Left hindlimb (tissue), 1 donor: Measurements from ENCODE around the gene TOMM40L.
"Not testable (repeated sequence)": the region's sequence is repeated elsewhere in the genome, so short reads cannot be mapped to it uniquely, and the experiment has no call there.

Experiments
- DNase-seq: peaks from one replicate; pipeline ENCODE4 v3.0.0-alpha.2; 2018

TOMM40L gene

DNA sequence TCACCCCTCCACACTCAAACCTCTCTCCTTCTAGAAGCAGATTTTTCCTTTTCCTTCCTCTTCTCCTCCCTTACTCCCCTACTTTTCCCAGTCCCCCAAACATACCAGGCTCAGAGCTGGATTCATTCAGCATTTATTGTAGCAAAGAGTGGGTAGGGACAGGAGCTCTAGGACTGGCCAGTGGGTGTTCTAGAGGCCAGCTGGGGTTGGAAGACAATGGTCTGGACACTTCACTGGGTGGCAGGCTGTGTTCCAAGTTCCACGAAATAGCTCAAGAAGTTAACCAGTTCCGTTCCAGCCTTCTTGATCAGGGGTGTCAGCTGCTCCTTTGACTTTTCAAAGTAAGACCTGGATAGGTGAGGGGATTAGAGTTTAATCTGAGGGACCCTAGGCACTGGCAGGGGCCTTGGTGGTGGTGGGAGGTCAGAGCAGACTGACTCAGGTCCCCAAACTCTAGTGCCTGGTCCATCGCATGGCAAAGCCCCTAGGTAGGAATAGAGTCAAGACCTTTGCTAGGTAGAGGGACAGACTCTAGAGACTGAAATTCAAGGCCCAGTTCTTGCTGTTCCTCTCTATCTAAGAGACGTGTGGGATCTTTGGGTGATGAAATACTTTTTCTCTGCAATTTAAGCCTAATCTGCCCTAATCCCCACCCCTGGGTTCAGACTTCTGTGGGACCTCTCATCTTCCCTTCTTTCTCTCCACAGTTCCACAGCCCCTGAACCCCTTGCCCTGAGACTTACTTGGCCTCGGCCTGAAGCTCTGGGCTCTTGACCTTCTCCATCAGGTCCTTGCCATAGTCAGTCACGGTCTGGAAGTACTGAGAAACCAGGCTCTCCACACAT lies 3.5 kb upstream of the TOMM40L start:
- no peak for DNase-seq

DNA sequence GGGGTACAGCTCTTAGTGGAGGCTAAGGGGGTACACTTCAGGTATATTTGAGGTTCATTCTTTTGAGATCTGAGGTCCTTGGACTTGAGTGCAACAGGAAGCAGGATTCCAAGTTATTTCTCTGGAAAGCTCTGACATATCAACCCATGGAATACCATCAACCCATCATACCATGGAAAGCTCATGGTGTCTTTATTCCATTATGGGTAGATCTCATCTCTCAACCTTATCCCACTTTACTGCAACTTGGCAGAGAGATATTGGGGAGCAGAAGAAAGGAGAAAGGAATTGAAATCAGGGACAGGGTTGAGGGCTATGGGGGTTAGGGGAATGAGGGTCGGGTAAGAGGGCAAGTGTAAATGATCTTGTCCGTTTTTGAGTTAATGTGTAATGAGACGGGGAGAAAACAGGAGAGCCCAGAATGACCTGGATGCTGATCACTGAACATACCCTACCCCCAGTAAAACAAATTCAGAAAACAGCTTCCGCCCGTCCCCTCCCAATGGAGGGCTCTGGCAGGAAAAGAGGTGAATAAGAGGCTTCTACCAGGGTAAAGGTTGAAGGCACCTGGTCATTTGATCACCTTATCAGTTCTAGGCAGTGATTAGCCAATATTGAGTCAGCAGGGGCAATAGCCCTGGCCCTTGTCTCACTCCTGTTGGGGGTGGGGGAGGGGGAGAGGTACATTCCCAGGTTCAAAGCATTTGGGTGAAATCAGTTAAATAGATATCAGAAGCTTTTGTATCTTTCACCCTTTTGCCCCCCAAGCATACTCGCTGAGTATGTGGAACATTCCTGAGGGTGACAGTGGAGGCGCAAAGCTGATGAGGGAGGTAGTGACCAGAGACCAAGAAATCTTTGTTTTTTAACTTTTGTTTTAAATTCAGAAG lies 1.8 kb upstream of the TOMM40L start:
- no peak for DNase-seq

DNA sequence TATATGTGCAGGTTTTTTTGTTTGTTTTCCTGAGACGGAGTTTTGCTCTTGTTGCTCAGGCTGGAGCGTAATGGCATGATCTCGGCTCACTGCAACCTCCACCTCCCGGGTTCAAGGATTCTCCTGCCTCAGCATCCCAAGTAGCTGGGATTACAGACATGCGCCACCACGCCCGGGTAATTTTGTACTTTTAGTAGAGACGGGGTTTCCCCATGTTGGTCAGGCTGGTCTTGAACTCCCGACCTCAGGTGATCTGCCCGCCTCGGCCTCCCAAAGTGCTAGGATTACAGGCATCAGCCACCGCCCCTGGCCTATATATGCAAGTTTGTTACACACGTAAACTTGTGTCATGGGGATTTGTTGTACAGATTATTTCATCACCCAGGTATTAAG lies 1.2 kb upstream of the TOMM40L start:
- not testable (repeated sequence) for DNase-seq

DNA sequence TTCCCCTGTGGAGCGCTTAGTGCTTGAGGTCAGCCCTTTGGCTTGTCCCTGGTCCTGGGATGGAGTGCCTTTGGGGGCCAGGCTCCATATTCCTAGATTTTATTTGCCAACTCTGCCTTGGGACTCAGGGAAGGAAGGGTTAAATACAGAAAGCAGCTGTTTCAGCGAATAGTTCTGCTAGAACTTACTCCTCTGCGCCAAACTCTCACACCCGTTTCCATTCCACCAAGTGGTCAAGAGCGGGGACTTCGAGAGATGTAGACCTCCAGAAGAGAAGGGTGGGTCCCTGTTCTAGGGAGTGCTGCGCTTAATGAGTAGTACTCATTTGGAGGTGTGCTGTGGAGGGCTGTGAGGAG lies 704 bp upstream of the TOMM40L start:
- DNase-seq: no peak

DNA sequence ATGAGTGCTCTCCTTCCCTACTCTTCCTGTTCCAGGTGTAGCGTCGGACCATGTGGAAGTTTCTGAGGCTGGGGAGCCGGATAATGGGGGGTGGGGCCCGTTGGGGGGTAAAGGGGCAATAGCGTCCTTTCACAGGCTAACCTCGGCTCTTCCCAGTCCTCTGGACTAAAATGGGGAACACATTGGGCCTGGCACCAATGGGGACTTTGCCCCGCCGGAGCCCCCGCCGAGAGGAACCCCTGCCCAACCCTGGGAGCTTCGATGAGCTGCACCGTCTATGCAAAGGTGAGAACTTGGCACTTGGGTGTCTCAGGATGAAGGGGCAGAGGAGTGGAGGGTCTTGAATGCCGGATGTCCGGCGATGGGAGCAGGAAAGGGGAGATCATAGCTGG lies 456 bp downstream of the TOMM40L start:
- no peak for DNase-seq

DNA sequence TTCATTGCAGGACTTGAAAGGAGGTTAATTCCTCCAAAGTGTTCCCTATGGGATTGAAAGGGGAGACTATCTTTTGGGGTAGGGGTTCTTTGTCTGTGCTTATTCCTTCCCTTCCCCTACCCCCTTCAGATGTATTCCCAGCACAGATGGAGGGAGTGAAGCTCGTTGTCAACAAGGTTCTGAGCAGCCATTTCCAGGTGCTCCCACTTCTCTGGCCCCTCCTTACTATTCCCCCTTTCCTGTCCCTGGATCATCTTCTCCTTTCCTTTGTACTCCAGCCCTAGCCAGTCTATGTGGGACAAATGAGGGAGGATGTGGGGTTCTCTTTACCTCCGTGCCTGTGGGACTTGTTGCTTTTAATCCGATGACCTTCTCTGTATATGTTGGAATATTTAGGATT lies 899 bp downstream of the TOMM40L start:
- DNase-seq: no peak

DNA sequence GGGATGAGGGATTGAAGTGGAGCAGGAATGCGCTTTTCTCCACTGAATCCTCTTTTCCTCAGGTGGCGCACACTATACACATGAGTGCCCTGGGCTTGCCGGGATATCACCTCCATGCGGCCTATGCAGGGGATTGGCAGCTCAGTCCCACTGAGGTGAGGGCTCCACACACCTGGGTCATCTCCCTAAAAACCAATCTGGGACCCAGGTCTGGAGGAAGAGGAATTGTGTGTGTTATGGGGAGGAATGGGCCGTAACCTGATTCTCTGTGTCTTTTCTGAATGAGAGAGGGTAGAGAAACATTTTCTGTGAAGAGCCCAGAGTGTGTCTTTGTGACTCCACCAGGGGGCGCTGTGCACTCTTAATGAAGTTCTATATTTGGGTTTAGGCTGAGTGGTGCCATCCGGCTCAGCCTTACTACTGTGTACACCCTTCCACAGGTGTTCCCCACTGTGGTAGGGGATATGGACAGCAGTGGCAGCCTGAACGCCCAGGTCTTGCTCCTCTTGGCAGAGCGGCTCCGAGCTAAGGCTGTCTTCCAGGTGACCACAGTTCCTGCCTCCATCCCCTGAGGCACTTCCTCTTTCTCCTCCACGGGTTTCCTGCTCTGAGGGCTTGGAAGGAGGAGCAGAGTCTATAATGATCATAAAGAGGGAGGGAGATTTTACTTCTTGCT lies 1.5 kb downstream of the TOMM40L start:
- DNase-seq: peak; percentile 77

DNA sequence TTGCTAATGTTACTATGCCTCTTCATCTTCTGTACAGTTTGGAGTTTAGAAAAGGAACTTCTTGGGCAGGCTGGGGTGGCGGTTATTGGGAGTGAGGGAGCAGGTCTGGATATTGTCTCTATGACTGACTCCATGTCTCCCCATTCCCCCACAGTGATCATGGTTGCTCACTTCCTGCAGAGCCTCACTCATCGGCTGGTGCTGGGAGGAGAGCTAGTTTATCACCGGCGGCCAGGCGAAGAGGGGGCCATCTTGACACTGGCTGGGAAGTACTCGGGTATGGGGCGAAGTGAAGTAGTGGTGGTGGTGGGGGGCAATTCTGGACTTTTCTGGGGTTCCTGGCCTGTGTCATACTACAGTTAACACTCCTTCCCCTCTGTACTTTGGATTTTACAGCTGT lies 2.2 kb downstream of the TOMM40L start:
- DNase-seq: no peak

DNA sequence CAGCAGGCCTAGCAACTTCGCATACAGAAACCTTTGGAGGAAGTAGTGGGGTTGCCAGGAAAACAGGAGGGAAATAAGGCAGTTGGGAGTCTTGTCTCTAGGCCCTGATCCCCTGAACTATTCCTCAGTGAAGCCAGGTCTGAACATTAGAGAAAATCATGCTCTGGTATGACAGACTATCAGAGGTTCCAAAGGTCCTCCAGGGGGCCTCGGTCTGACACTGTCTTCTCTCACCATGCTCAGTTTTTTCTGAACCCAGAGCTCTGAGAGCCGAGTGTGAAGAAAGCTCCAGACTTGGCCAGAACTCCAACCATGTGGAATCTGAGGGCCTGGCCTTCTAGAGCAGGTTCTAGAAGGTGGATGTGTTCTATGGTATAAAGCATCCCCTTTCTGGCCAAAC lies 4.0 kb downstream of the TOMM40L start:
- DNase-seq: no peak

DNA sequence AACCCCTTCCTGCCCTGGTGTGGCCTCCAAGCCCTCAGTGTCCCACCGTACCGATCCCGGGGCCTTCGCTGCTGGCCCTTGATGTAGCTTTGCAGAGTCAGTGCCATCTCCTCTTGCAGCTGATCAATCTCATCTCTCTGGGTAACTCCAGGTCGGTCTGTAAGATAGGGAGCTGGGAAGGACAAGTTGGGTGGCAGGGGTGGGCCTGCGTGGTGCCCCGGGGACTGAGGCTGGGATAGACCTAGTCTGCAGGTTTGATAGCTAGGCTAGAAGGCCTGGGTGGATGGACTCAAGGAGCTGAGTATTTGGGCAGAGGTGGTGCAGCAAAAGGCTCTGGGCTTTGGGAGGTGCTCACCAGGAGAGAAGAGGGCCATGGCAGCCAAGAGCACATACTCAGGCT lies 4.9 kb downstream of the TOMM40L start:
- no peak for DNase-seq

DNA sequence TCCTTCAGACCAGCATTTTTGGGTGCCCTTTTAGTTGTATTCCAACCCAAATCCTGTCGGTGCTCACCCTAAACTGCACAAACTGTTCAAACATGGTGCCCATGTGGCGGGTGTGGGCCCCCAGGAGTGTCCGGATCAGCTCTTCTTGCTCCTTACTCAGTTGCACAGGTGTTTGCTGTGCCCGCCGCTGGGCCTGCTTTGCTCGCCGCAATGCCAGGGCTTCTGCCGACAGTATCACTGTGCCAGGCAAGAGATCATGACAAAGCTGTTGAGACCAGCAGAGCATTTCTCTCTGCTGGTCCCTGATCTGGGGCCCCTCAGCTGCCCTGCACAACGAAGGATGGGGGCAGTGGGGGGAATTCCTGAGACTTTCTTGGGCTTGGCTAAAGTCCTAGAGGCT lies 7.2 kb downstream of the TOMM40L start:
- no peak for DNase-seq

DNA sequence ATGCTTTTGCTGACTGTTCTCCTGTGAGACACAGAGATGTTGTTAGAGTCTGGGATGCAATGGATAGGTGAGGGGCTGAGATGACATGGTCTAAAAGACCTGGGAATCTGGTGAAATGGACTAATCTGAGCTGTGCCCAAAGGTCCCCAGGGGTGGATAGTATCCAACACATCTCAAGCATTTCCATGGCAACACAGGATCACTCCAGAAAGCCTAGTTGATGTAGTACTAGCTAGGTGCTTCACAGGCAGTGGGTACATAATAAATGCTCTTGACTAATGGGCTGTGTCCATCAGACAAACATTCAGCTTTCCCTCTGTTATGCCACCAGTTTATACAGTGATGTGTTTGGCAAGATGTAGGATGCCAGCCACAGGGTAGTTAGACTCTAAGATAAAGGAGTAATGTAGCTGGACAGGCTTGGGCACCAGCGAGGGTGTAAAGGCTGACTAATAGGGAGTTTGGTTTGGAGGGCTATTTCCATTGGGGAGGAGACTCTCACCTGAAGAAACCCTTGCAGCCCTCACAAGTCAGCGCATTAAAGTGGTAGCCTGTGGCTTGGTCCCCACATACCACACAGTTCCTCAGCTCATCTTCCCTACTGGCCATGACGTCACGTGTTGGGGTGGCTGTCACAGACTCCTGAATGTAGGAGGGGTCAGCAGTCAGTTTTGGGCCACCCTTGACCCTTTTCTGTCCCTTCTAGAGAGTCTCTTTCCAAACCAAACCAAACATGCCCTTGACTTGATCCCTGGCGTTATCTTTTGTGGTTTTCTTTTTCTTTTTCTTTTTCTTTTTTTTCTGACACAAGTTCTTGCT lies 10.3 kb downstream of the TOMM40L start:
- no peak for DNase-seq

DNA sequence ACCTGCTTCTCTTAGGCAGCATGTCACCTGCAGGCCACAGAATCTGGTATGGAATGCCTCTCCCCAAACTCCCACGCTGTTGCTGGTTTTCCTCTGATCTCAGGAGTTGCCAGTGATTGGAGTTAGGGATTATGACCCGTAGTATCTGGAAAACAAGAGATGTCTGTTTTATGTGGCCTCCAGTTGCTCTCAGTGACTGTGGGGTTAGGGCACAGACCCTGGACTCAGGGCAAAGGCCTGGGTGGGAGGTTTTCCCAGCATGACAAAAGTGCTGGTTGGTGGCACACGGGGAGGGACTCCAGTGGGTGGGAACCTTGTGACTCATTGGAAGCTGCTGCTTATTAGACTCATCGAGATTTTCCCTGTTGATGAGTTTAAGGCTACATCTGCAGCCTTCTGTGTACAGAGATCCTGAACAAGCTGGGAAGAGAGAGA lies 12.2 kb downstream of the TOMM40L start, which contains the start of gene NR1I3:
Gene NR1I3 (minus strand): TSS at position 165 of the 435 bp plus-strand sequence. CDS start 1,638 bp downstream, outside the sequence.
- no peak for DNase-seq

DNA sequence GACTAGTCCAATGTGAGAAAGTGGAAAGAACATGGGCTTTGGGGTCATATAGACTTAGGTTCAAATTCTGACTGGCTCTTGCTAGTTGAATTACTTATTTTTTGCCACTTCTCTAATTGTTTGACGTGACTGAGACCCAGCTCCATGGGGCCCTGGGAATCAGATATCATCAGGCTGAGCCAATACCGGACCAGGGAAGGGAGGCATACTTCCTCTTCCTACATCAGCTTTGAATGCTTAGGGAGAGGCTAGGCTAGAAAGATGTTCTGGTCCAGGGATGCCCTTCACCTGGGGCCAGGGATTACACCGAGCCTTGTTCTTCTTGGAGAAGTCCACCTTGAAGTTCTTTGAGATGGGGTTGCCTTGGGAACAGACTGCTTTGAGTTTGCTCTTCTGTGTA lies 15.8 kb downstream of the TOMM40L start:
- no peak for DNase-seq

DNA sequence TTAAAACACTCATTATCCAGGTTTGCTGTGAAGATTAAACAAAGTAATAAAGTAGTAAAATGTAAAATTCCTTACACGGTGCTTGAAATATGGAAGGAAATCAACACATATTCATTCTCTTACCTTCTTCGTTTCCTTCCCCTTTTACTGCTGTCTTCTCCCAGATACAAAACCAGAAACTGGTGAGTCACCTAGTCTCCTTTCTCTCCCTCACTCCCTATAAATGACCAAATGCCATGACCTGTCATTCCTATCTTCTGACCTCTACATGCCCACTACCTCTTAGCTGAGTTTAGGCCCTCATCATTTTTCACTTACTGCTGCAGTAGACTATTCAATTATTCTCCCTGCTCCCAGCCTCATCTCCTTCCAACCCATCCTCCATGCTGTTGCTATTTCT lies 16.5 kb downstream of the TOMM40L start:
- DNase-seq: no peak

DNA sequence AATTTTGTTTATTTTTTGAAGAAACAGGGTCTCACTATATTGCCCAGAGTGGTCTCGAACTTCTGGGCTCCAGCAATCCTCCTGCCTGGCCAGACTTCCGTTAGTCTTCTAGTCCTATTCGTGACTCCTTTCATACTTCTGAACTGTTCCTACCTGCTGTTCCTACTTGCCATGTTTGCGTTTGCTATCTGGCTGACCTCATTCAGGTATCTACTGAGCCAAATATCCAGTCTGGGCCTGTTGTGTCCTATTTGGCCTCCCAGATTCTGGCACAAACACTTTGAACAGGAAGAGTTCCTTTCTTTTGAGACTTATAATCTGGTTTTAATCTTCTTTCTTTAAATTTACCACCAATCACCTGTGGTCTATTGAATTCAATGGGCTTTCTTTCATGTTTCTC lies 19.0 kb downstream of the TOMM40L start:
- DNase-seq: no peak

DNA sequence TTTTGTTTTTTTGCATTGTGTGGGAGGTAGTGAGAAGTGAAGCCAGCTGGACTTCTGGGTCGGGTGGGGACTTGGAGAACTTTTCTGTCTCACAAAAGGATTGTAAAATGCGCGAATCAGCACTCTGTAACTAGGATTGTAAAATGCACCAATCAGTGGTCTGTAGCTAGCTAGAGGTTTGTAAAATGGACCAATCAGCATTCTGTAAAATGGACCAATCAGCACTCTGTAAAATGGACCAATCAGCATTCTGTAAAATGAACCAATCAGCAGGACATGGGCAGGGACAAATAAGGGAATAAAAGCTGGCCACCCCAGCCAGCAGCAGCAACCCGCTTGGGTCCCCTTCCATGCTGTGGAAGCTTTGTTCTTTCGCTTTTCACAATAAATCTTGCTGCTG lies 24.2 kb downstream of the TOMM40L start:
- not testable (repeated sequence) for DNase-seq

DNA sequence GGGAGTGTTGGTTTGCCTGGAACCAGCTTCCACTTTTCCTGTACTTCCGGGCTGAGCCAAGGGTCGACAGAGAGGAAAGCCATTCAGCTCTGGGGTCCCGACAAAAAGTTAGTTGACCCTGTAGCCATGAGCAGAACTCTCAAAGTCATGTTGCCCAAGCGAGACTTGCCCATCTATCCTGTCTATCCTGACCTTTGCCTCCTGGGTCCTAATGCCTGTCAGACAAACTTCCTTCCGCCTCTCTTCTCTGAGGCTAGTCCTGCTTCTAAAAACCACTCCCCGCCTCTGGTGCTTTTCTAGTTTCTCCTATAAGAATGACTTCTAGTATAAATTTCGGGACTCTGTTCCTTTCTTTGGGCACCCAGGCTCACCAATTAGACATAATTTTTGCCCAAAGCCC lies 25.0 kb downstream of the TOMM40L start:
- no peak for DNase-seq

DNA sequence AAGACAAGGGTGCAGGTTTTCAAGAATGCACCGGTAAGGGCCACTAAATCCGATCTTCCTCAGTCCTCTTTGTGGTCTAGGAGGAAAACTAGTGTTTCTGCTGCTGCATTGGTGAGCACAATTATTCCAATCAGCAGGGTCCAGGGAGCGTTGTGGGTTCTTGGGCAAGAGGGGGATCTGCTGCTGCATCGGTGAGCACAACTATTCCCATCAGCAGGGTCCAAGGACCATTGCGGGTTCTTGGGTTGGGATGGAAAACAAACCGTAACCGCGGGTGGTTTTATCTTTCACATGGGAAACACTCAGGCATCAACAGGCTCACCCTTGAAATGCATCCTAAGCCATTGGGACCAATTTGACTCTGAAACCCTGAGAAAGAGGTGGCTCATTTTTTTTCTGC lies 25.7 kb downstream of the TOMM40L start:
- no peak for DNase-seq

DNA sequence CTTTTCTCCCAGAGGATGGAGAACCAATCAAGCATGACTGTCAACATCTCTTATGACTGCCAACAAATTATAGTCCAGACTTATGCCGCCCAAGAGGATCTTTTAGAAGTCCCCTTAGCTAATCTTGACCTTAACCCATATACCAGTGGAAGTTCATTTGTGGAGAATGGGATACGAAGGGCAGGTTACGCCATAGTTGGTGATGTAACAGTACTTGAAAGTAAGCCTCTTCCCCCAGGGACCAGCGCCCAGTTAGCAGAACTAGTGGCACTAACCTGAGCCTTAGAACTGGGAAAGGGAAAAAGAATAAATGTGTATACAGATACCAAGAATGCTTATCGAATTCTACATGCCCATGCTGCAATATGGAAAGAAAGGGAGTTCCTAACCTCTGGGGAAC lies 29.4 kb downstream of the TOMM40L start:
- not testable (repeated sequence) for DNase-seq

DNA sequence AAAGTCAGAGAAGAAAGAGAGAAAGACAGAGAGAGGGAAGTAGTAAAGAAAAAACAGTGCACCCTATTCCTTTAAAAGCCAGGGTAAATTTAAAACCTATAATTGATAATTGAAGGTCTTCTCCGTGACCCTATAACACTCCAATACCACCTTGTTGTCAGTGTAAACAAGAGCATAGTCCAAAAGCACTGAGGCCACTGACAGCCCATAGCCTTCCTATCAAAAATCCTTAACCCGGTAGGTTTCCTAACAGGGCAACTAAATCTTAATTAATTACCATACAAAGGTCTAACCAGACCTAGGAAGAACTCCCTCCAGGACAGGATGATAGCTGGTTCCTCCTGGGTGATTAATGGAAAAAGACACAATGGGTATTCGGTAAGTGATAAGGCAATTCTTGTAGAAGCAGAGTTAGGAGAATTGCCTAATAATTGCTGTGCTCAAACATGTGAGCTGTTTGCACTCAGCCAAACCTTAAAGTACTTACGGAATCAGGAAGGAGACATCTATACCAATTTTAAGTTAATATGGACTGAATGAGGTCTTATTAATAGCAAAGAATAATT lies 30.2 kb downstream of the TOMM40L start:
- not testable (repeated sequence) for DNase-seq

DNA sequence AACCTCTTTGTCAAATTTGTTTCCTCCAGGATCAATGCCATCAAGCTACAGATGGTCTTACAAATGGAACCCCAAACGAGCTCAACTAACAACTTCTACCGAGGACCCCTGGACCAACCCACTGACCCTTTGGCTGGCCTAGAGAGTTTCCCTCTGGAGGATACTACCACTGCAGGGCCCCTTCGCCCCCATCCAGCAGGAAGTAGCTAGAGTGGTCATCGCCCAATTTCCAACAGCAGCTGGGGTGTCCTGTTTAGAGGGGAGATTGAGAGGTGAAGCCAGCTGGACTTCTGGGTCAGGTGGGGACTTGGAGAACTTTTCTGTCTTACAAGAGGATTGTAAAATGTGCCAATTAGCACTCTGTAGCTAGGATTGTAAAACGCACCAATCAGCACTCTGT lies 31.2 kb downstream of the TOMM40L start:
- not testable (repeated sequence) for DNase-seq
